PFSK-1 (cell line): ENCODE data around the gene ARHGEF37.

Source experiments
- FOXP2 ChIP-seq: optimal IDR thresholded peaks from 2 replicates; pipeline ENCODE3; 2011; ENCODE audit warnings: borderline replicate concordance, control low read depth, inconsistent platforms; ENCODE audit not compliant: insufficient read depth; ENCODE audit errors: extremely low read length, extremely low read depth
- POLR2AphosphoS5 ChIP-seq: IDR thresholded peaks from 2 replicates; pipeline ENCODE4 v1.6.1; 2012; ENCODE audit warnings: low read depth, mild to moderate bottlenecking, control low read depth, low read length, moderate library complexity
- REST ChIP-seq, 2 experiments: IDR thresholded peaks; 2 replicates each; pipeline versions ENCODE4 v1.6.1 to v1.8.0; 2011 to 2012; ENCODE audit warnings: low read depth in 2 of 2, low read length in 2 of 2, control low read depth in 1 of 2, inconsistent platforms in 1 of 2, mild to moderate bottlenecking in 1 of 2, moderate library complexity in 1 of 2; ENCODE audit not compliant: insufficient read depth in 1 of 2
- SIN3A ChIP-seq: IDR thresholded peaks from 2 replicates; pipeline ENCODE4 v1.6.1; 2012; ENCODE audit warnings: mild to moderate bottlenecking, low read length, moderate library complexity, borderline replicate concordance; ENCODE audit not compliant: insufficient read depth
- TAF1 ChIP-seq: IDR thresholded peaks from 2 replicates; pipeline ENCODE4 v1.6.1; 2012; ENCODE audit warnings: low read length, control low read depth, borderline replicate concordance; ENCODE audit not compliant: insufficient read depth

Gene ARHGEF37

GRCh38 chr5:149598966-149599365, 17.7 kb downstream of the ARHGEF37 start:
- TF ChIP-seq POLR2AphosphoS5 (no peak), FOXP2 (no peak), SIN3A (no peak), TAF1 (no peak), REST (IDR thresholded peaks at IDR 0.05; ENCODE audit: insufficient read depth in 1 of 2, low read depth in 2 of 2, low read length in 2 of 2) (no peak)

- TF ChIP-seq FOXP2, result no peak
- TF ChIP-seq POLR2AphosphoS5, result no peak
- TF ChIP-seq TAF1, result no peak
- TF ChIP-seq SIN3A, result no peak
- TF ChIP-seq REST (IDR thresholded peaks at IDR 0.05; ENCODE audit: insufficient read depth in 1 of 2, low read depth in 2 of 2, low read length in 2 of 2), result no peak
Observed at GRCh38 chr5:149599375-149599774, 18.1 kb downstream of the ARHGEF37 start.

DNA sequence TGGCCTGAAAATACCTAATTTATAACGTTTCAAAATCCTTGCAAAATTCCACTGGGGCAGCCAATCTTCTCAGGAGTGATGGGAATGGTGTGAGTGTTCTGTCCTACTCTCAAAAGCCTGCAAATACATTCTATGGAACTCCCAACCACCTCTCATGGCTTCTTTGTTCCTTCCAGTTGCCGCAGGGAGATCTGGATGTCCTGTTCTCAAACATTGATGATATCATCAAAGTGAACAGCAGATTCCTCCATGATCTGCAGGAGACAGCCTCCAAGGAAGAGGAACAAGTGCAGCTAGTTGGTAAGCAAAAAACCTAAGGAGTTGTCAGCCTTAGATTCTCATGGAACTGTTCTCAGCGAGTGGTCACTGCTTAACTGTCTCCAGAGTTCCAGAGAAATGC, 19.6 kb downstream of the ARHGEF37 start:
- TF ChIP-seq TAF1 (no peak), POLR2AphosphoS5 (no peak)

DNA sequence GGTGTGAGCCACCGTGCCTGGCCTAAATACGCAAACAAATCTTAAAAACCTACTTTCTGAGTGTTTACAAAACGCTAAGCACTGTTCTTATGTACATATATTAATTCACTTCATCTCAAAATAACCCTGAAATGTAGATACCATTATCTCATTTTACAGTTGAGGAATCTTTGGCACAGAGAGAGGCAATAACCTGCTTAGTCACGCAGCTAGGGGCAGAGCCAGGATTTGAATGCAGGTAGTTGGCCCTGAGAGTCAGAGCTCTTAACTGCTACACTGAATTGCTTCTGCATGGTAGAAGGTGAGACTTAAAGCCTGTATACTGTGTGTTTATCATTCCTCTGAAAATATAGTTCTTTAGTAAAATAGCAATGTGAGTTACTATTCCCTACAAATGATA, 21.9 kb downstream of the ARHGEF37 start:
- TF ChIP-seq FOXP2 (no peak), REST (IDR thresholded peaks at IDR 0.05; ENCODE audit: insufficient read depth in 1 of 2, low read depth in 2 of 2, low read length in 2 of 2) (no peak), TAF1 (no peak), SIN3A (no peak), POLR2AphosphoS5 (no peak)

DNA sequence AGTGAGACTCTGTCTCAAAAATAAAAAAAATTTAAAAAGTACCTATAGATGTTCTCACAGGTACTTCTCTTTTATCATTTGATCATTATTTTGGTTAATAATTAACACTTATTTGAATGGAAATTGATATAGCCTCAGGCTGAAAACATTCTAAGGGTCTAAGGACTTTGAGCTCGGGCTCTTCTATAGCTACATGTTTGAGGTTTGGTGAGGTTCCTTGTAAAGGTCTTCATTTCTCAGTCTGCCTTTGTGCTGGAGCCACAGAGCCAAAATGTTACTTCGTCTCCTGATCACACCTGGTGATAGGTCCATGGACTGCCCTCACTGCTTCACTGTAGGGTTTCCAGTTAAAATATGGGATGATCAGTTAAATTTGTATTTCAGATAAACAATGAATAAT, 22.6 kb downstream of the ARHGEF37 start:
- TF ChIP-seq POLR2AphosphoS5 (no peak), REST (IDR thresholded peaks at IDR 0.05; ENCODE audit: insufficient read depth in 1 of 2, low read depth in 2 of 2, low read length in 2 of 2) (no peak), FOXP2 (no peak), TAF1 (no peak), SIN3A (no peak)
